NOMO-1 (cell line): ENCODE results near the gene SNAI3.
"Not testable (repeated sequence)": the region's sequence is repeated elsewhere in the genome, so short reads cannot be mapped to it uniquely, and the experiment has no call there.

Experiments
- DNase-seq, 2 experiments: peaks; one replicate each; lab custom pipeline; 2025; ENCODE audit not compliant: unreplicated experiment in 2 of 2; lab: John Stamatoyannopoulos, UW

SNAI3 gene

DNA sequence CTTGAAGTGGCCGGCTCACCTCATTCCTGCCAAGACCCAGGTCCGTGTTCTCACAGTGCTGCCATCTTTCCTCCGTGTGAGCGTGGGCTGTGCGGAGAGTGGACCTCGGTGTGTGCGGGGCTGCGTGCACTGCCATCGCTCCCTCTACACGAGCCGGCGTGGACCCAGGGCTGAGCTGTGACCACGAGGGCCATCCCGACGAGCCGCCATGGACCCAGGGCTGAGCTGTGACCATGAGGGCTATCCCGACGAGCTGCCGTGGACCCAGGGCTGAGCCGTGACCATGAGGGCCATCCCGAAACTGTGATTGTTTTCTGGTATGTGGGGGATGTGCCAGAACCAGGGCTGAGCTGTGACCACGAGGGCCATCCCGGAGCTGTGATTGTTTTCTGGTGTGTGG is 14.5 kb downstream of the SNAI3 start:
- no peak for DNase-seq

GRCh38 chr16:88669980-88670379 is 16.3 kb downstream of the SNAI3 start:
- DNase-seq, result no peak

- DNase-seq, result not testable (repeated sequence)
Measured at GRCh38 chr16:88669493-88669892, 16.8 kb downstream of the SNAI3 start.

DNA sequence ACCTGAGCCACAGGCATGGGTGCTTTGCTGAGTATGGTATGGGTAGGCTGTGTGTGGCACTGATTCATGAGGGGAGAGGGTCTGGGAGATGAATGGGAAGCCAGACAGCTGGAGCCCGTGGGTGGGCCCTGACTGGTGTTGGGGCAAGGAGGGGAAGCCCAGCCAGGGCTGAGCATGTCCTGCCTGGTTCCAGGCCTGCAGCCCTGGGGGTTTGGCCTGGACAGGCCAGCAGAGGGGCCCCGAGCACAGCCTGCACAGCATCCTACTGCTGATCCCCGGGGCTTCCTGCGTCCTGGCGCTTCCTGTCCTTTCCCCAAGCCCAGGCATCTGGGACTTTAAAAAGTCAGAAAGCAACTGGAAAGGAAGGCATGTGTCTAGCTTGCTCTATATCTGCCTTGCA is 18.8 kb downstream of the SNAI3 start:
- DNase-seq, result no peak

DNA sequence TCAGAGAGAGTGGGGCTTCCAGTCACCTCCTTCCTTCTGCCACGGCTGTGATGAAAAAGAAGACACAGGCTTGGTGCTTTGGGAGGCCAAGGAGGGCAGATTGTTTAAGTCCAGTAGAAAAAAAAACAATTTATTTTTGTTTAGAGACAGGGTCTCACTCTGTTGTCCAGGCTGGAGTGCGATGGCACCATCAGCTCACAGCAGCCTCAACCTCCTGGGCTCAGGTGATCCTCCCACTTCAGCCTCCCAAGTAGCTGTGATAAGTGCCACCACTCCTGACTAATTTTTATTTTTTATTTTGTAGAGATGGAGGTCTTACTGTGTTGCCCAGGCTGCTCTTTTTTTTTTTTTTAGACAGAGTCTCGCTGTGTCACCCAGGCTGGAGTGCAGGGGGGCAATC is 20.7 kb downstream of the SNAI3 start:
- DNase-seq, result no peak

DNA sequence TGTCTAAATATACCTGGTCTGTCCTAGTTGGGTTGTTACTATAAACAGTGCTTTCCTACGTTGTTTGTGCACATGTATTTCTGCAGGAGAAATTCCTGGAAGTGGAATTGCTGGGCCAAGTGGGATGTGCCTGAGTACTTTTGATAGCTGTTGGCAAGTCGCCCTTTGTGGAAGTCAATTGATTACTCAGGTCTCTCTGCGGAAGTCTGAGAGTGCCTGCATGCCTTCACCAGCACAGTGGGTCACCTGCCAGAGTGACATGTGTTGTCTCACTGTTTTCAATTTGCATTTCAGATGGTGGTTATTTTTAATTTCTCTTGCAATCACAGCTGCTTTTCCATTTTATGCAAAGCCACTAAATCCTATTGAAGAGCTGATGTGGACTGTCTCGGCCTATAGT is 21.2 kb downstream of the SNAI3 start:
- no peak for DNase-seq

- peak; percentile 97 to 99 for DNase-seq
Measured at GRCh38 chr16:88662843-88663606, 23.3 kb downstream of the SNAI3 start, which contains the start of gene MVD. Gene MVD (minus strand): TSS chr16:88663091. CDS start chr16:88663080, 11 bp downstream.

- DNase-seq, result no peak
Measured at GRCh38 chr16:88662222-88662842, 24.0 kb downstream of the SNAI3 start.

- DNase-seq, result no peak
Measured at GRCh38 chr16:88661468-88661867, 24.8 kb downstream of the SNAI3 start.

DNA sequence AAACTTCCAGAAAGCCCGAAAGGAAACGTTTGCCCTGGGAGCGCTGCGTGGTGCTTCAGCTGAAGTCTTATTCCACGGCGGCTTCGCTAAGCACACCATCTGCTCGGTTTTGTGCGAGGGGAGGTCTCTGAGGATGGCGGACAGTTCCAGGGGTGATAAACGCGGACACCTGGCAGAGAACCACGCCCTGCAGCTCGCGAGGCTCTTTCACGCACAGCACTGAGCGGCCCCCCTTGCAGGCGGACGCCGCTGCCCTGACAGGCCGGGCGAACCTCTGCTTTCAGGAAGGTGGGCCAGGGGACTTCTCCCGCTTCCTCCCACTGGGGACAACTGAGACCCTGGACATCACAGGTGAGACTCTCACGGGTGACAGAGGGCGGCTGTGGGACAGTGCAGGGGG is 27.1 kb downstream of the SNAI3 start:
- no peak for DNase-seq

GRCh38 chr16:88658714-88659113 is 27.6 kb downstream of the SNAI3 start:
- DNase-seq, result no peak

- DNase-seq, result no peak
Measured at GRCh38 chr16:88657371-88657770, 28.9 kb downstream of the SNAI3 start.

DNA sequence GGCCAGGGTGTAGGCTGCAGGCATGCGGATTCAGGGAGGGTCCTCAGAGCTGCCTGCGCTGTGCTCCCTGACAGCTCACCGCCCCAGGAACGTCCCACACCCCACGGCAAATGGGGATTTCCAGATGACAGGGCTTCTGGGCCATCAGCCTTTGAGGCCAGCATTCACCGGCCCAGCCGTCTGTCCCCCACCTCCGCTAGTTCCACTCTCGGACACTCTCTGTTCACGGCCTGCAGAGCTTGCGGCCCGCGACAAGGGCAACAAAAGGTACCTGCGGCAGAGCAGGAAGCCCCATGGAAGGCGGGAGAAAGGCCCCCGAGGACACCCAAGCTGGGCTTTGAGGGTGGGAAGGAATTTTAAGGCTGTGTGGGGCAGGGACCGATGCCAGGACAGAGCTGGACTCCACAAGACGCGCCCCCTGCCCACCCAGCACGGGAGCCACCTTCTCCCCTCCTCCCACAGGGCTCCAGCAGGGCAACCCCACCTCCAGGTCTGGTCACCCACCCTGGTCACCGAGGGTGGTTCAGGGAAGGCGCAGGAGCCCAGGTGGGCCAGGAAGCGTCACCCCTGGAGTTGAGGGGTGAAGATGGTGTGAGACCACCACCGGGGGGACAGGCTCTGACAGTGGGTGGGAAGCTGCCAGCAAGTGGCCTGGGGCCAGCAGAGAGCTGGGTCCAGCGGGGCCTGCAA is 29.9 kb downstream of the SNAI3 start:
- no peak for DNase-seq

DNA sequence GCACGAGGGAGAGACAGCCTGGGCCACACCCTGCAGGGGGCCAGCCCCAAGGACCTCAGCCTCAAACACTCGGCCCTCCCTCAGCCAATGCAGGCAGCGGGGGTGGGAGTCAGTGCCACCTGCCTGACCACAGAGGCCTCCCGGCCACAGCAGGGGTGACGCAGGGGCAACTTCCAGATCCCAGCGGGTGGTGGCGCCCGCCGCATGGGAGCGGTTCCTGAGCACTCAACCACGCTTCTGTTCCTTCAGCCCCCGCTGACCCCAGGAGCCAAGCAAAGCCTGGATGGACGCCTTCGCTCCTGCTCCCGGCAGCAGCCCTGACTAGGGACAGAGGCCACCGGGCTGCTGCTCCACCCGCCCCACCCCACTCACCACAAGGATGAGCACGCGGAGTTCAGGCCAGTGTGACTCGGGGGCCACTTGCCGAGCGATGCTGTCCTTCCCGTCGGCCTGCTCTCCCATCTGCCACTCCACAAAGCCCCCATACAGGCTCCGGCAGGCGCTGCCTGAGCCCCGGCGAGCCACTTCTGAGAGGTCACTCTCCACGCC is 30.5 kb downstream of the SNAI3 start:
- DNase-seq, result no peak

DNA sequence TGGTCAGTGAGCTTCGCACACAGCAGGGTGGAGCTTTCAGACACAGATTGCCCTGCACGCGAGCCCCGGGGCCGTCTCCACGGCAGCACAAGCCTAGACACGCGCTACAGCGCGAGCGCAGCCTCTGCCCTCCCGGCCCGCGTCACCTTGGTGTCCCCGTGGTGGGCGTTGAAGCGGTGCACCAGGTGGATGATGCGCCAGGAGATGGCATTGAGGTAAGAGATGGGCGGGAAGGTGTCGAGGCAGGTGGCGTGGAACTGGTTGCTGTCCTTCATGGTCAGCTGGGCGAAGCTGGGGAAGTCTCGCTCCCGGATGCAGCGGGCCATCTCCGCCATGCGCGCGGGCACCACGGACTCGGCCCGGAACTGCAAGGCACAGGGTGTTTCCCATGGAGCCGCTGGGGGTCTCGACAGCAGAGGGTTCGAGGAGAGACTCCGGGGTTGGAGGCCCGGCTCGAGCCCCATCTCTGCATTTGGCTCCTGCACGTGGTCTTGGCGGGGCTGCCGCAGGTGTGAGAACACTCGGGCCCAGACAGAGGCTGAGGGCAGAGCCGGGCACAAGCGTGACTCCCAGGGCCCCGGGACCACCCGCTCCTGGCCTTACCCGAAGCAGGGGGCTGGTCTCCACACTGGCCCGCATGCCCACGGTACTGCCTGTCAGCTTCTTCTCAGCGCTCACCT is 31.1 kb downstream of the SNAI3 start:
- DNase-seq, result no peak

- DNase-seq, result no peak
Measured at GRCh38 chr16:88654363-88655052, 31.8 kb downstream of the SNAI3 start.

DNA sequence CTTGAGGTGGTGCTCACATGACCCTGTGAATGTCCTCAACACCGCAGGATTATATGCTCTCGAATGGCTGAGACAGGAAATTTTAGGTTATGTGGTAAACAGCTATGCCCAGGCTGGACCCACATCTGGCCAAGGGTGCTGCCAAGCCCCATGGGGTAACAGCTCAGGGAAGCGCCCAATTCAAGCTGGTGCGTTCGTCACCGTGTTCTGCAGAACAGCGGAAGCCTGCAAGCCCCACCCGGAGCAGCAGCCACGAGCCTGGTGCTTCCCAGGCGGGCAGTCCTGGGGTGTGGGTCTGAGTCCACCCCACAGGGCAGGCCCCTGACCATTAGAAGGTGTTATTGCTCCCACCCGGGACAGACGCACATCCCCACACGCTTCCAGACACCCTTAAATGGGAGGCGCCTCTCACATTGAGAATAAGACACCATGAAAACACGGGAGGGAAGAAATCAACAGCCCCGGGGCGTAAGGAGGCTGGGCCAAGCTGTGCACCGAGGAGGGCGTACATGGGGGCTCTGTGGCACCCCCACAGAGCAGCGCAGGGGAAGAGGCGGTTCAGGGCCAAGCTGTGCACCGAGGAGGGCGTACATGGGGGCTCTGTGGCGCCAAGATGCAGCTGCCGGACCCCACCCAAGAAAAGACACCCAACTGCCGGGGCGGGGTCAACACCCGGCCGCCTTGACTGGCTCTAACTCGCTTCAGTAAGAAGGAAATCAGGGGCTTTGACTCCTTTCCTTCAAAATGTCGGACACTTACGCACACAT is 32.5 kb downstream of the SNAI3 start:
- no peak for DNase-seq

GRCh38 chr16:88653101-88653500 is 33.2 kb downstream of the SNAI3 start:
- DNase-seq, result no peak

DNA sequence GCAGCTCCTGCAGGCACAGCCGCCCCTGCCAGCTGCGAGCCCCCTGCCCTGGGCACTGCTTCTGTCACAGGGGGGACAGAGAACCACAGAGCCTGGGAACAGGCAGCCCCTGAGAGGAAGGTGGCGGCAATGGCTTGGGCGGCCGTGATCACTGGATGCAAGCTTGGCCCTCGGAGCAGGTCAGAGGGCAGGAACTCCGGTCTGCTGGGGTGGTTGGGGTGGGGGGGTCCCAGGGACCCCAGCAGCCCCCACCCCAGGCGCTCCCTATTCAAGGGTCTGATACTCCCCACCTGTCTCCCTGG is 33.6 kb downstream of the SNAI3 start:
- no peak for DNase-seq
